DMS153 treated with DMSO at 0.1 percent for 48 hours (cell line): Measurements from ENCODE around the gene ERICH4.
"Not testable (repeated sequence)": the region's sequence is repeated elsewhere in the genome, so short reads cannot be mapped to it uniquely, and the experiment has no call there.

Experiments
- DNase-seq: peaks from one replicate; lab custom pipeline; 2025; ENCODE audit not compliant: unreplicated experiment; lab: John Stamatoyannopoulos, UW

ERICH4 gene

GRCh38 chr19:41442473-41443355 lies at the start of gene ERICH4:
Gene ERICH4, plus strand, starts transcription at chr19:41443156. Its CDS starts 14 bp downstream, at chr19:41443170.
- no peak for DNase-seq

GRCh38 chr19:41395355-41395754 lies 47.6 kb upstream of the ERICH4 start:
- no peak for DNase-seq

GRCh38 chr19:41397086-41398049 lies 45.6 kb upstream of the ERICH4 start, which contains the start of the genes BCKDHA and EXOSC5:
Gene BCKDHA, plus strand, starts transcription at chr19:41397818. Its CDS starts 10 bp downstream, at chr19:41397828.
Gene EXOSC5, minus strand, starts transcription at chr19:41397359. Its CDS starts 31 bp downstream, at chr19:41397328.
- peak; percentile 99 for DNase-seq

GRCh38 chr19:41398050-41398418 lies 44.9 kb upstream of the ERICH4 start:
- DNase-seq: no peak

GRCh38 chr19:41398598-41398997 lies 44.4 kb upstream of the ERICH4 start:
- DNase-seq: no peak

GRCh38 chr19:41399091-41399490 lies 43.9 kb upstream of the ERICH4 start:
- DNase-seq: no peak

GRCh38 chr19:41399525-41399924 lies 43.4 kb upstream of the ERICH4 start:
- DNase-seq: no peak

GRCh38 chr19:41401483-41401882 lies 41.5 kb upstream of the ERICH4 start:
- DNase-seq: no peak

GRCh38 chr19:41402010-41402409 lies 40.9 kb upstream of the ERICH4 start:
- no peak for DNase-seq

- DNase-seq: no peak
Observed at GRCh38 chr19:41403181-41403970, 39.6 kb upstream of the ERICH4 start.

- DNase-seq: no peak
Observed at GRCh38 chr19:41405776-41406175, 37.2 kb upstream of the ERICH4 start.

GRCh38 chr19:41407271-41407670 lies 35.7 kb upstream of the ERICH4 start:
- DNase-seq: no peak

GRCh38 chr19:41408256-41408655 lies 34.7 kb upstream of the ERICH4 start:
- no peak for DNase-seq

- not testable (repeated sequence) for DNase-seq
Observed at GRCh38 chr19:41408846-41409245, 34.1 kb upstream of the ERICH4 start.

GRCh38 chr19:41409288-41409687 lies 33.7 kb upstream of the ERICH4 start:
- no peak for DNase-seq

- no peak for DNase-seq
Observed at GRCh38 chr19:41410336-41411054, 32.5 kb upstream of the ERICH4 start.

GRCh38 chr19:41411100-41411967 lies 31.6 kb upstream of the ERICH4 start:
- DNase-seq: no peak

- DNase-seq: no peak
Observed at GRCh38 chr19:41411968-41412265, 31.0 kb upstream of the ERICH4 start.

GRCh38 chr19:41412953-41413352 lies 30.0 kb upstream of the ERICH4 start:
- DNase-seq: no peak
